Right lobe of liver (tissue), 6 donors: Measurements from ENCODE around the gene DNAH14. TPM values are rescaled to one million over a fixed set of nuclear protein-coding genes. Genes with fewer than 3 reads are reported as not detected.

Experiments used
- ATAC-seq, 4 donors: fragments of 200-7000 bp; cut with Tn5 transposase; one replicate each; pipeline ENCODE4 v1.9.1; 2020; ENCODE audit warnings: mild to moderate bottlenecking in 4 of 4, moderate library complexity in 4 of 4
- DNase-seq, 3 donors: peaks; one replicate each; pipeline ENCODE4 v3.0.0-alpha.2; 2020
- H3K27ac ChIP-seq, 3 donors: fragments of 200-600 bp; one replicate each; pipeline ENCODE4 v1.8.0; 2022
- H3K27me3 ChIP-seq, 2 donors: fragments of 200-600 bp; one replicate each; pipeline ENCODE4 v1.8.0; 2022
- H3K36me3 ChIP-seq, 4 donors: fragments of 200-600 bp; sonication (generic) in 1 of 4; one replicate each; pipeline versions ENCODE4 v1.5.1 to v1.8.0; 2017 to 2022; ENCODE audit warnings: control low read depth in 1 of 4
- H3K4me1 ChIP-seq, 4 donors: fragments of 200-600 bp; sonication (generic) in 1 of 4; one replicate each; pipeline versions ENCODE4 v1.5.1 to v1.8.0; 2017 to 2022; ENCODE audit warnings: control low read depth in 1 of 4
- H3K4me3 ChIP-seq, 3 donors: fragments of 200-600 bp; one replicate each; pipeline ENCODE4 v1.8.0; 2022
- H3K9me3 ChIP-seq, 4 donors: fragments of 200-600 bp; sonication (generic) in 1 of 4; one replicate each; pipeline versions ENCODE4 v1.5.1 to v1.8.0; 2017 to 2022; ENCODE audit warnings: control low read depth in 1 of 4
- CTCF ChIP-seq, 4 donors: fragments of 200-600 bp in 3 of 4; fragments of 450-650 bp in 1 of 4; IDR thresholded peaks; one replicate each; pipeline versions ENCODE4 v1.5.1 to v1.8.0; 2016 to 2022; ENCODE audit warnings: antibody characterized with exemption in 4 of 4, mild to moderate bottlenecking in 2 of 4
- POLR2A ChIP-seq: fragments of 450-650 bp; IDR thresholded peaks from one replicate; pipeline ENCODE4 v1.6.1; 2017; ENCODE audit warnings: antibody characterized with exemption, mild to moderate bottlenecking
- WGBS: methylation state at CpG from one replicate; pipeline ENCODE4 v1.1.6; 2018; ENCODE audit warnings: low coverage, low lambda C conversion rate; ENCODE audit not compliant: insufficient coverage; ENCODE audit errors: missing lambda C conversion rate; 5-methylcytosine and 5-hydroxymethylcytosine counted together
- intact Hi-C, 2 donors: fragments of 100-400 bp; cut with DNase I; formaldehyde crosslinking; loops; one replicate each; pipeline versions ENCODE4 v1.11.2 to v1.14.1; 2022
- total RNA-seq, 6 experiments: library from RNA; depleted of rRNA in 2 of 6; stranded (reverse); fragments of >200 nt in 2 of 6; fragmentation: NEBNext Ultra II Directional in 3 of 6; extraction: Animal tissue kit (Norgen Biotek cat#: 25700) in 3 of 6; gene quantifications; one replicate each; pipeline versions ENCODE4 v1.1.0 to v1.2.4, GENCODE V29; 2016 to 2023
- donor health status: DM: no; HTN: yes; CAD: no.
- donor health status: DM: no; HTN: no; CAD: no.
- donor health status: DM: no; HTN: no; CAD: no.
- donor health status: DM: no; HTN: yes; CAD: no.
- donor health status: DM: no; HTN: yes; CAD: no.

The DNAH14 gene
- total RNA-seq, 6 experiments from 2014 or later, result 8.0 to 17.1 (median 9.7) TPM

- H3K36me3 ChIP-seq, result no peaks in the 10 kb centered on the region
- ATAC-seq (no peak), DNase-seq (no peak)
- H3K4me3 ChIP-seq, result no peak overlapping the region
- no peaks in the 10 kb centered on the region for H3K27me3 ChIP-seq
- peaks cover 0 to 3% (median 0%) of the 10 kb centered on the region in 4 donors for H3K9me3 ChIP-seq
- peak; percentile 14 to 39 (median 34) for TF ChIP-seq CTCF (IDR thresholded peaks at IDR 0.05)
- no peak for TF ChIP-seq POLR2A
- 71% methylated on average over 5 of the region's 5 CpGs for WGBS
- intact Hi-C loops, result no loop called here
- H3K27ac ChIP-seq, result no peak overlapping the region
- H3K4me1 ChIP-seq, result peaks cover 0 to 28% (median 10%) of the 10 kb centered on the region in 4 donors
Observed at GRCh38 chr1:225437710-225438437, 508.4 kb downstream of the DNAH14 start.

GRCh38 chr1:225440380-225441221 is 511.1 kb downstream of the DNAH14 start:
- no peak for DNase-seq
- TF ChIP-seq POLR2A (no peak), CTCF (IDR thresholded peaks at IDR 0.05) (no peak)
- Histone ChIP-seq H3K36me3 (no peaks in the 10 kb centered on the region), H3K9me3 (peaks cover 0 to 3% (median 0%) of the 10 kb centered on the region in 4 donors), H3K4me3 (no peak overlapping the region), H3K27ac (peak overlapping the region; percentile 25 to 87 (median 76)), H3K4me1 (peaks cover 0 to 54% (median 23%) of the 10 kb centered on the region in 4 donors), H3K27me3 (no peaks in the 10 kb centered on the region)
- intact Hi-C loops, result no loop called here
- 66% methylated on average over 4 of the region's 4 CpGs for WGBS
- ATAC-seq, result no peak

- TF ChIP-seq POLR2A (peak; percentile 49), CTCF (IDR thresholded peaks at IDR 0.05) (peak; percentile 49 to 73 (median 63))
- peaks cover 0 to 3% (median 0%) of the 10 kb centered on the region in 4 donors for H3K9me3 ChIP-seq
- peak overlapping the region; percentile 61 to 87 (median 76) for H3K27ac ChIP-seq
- peaks cover 0 to 61% (median 26%) of the 10 kb centered on the region in 4 donors for H3K4me1 ChIP-seq
- WGBS, result 20% methylated on average over 9 of the region's 9 CpGs
- no peak overlapping the region for H3K4me3 ChIP-seq
- intact Hi-C loops, result no loop called here
- DNase-seq (peak in 1 of 3 donors; percentile 87), ATAC-seq (peak; percentile 64 to 81 (median 77))
- H3K36me3 ChIP-seq, result no peaks in the 10 kb centered on the region
- no peaks in the 10 kb centered on the region for H3K27me3 ChIP-seq
Observed at GRCh38 chr1:225441314-225442122, 512.0 kb downstream of the DNAH14 start.

- intact Hi-C loops, result no loop called here
- peaks cover 0 to 3% (median 0%) of the 10 kb centered on the region in 4 donors for H3K9me3 ChIP-seq
- H3K27me3 ChIP-seq, result no peaks in the 10 kb centered on the region
- DNase-seq (no peak), ATAC-seq (no peak)
- H3K4me1 ChIP-seq, result peaks cover 0 to 61% (median 26%) of the 10 kb centered on the region in 4 donors
- no peaks in the 10 kb centered on the region for H3K36me3 ChIP-seq
- TF ChIP-seq POLR2A, result no peak
- TF ChIP-seq CTCF (IDR thresholded peaks at IDR 0.05), result no peak
- 33% methylated on average over 2 of the region's 3 CpGs for WGBS
- H3K27ac ChIP-seq, result peak overlapping the region; percentile 61 to 87 (median 76)
- H3K4me3 ChIP-seq, result no peak overlapping the region
Observed at GRCh38 chr1:225442123-225442505, 512.6 kb downstream of the DNAH14 start.
